Esophagus squamous epithelium (tissue), 4 donors: ENCODE data around the gene RASSF1.

ENCODE experiments used
- POLR2A ChIP-seq, 4 donors: fragments of 450-650 bp; IDR thresholded peaks; one replicate each; pipeline ENCODE4 v1.6.1; 2017; ENCODE audit warnings: antibody characterized with exemption in 4 of 4, mild to moderate bottlenecking in 4 of 4, moderate library complexity in 3 of 4
- TF ChIP-seq, protein P1 (sequence below), 6 experiments: fragments of 450-650 bp in 4 of 6; fragments of 200-600 bp in 2 of 6; sonication (generic) in 2 of 6; IDR thresholded peaks; one replicate each; pipeline ENCODE4 v1.5.1; 2016 to 2019; ENCODE audit warnings: antibody characterized with exemption in 6 of 6, mild to moderate bottlenecking in 4 of 6, moderate library complexity in 4 of 6

DNA sequence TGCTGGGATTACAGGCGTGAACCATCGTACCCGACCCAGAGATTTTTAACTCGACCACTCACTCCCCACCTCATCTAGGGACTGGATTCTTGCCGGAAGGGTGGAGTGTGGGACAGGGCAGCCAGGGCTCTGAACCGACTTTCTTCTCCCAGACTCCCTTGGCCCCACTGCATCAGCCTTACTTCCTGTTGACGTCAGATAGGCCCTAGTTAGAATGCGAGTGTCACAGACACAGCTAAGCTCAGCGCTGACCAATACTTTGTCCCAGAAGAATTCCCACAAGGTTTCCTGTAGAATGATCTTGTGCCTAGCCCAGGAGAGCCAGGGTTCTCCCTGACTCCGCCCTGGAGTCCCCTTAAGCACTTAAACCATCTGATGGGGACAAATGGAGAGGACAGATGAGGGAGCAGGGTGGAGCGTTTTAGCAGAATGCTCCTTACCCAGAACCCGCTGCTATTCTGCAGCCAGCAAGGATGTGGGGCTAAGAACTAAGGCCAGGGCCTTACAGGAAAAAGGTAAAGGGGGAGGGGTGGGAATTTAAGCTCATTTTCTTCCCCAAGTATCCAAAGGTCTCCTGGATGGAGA, 6.8 kb downstream of the RASSF1 start:
- TF ChIP-seq, protein P1, sequence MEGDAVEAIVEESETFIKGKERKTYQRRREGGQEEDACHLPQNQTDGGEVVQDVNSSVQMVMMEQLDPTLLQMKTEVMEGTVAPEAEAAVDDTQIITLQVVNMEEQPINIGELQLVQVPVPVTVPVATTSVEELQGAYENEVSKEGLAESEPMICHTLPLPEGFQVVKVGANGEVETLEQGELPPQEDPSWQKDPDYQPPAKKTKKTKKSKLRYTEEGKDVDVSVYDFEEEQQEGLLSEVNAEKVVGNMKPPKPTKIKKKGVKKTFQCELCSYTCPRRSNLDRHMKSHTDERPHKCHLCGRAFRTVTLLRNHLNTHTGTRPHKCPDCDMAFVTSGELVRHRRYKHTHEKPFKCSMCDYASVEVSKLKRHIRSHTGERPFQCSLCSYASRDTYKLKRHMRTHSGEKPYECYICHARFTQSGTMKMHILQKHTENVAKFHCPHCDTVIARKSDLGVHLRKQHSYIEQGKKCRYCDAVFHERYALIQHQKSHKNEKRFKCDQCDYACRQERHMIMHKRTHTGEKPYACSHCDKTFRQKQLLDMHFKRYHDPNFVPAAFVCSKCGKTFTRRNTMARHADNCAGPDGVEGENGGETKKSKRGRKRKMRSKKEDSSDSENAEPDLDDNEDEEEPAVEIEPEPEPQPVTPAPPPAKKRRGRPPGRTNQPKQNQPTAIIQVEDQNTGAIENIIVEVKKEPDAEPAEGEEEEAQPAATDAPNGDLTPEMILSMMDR (IDR thresholded peaks at IDR 0.05): no peak
- no peak for TF ChIP-seq POLR2A (IDR thresholded peaks at IDR 0.05)
